CD4-positive, alpha-beta T cell (primary cell): ENCODE results near the gene MBNL1. TPM values are rescaled to one million over a fixed set of nuclear protein-coding genes. Genes with fewer than 3 reads are reported as not detected.

ENCODE experiments used
- ATAC-seq: fragments of 200-7000 bp; cut with Tn5 transposase; one replicate; pipeline ENCODE4 v1.10.0; 2022; ENCODE audit warnings: mild to moderate bottlenecking; ENCODE audit not compliant: poor library complexity
- CTCF ChIA-PET: fragments of 350-600 bp; sonication (Branson Sonifier 250); formaldehyde crosslinking; loops from one replicate; lab custom pipeline; 2021; ENCODE audit warnings: antibody characterized with exemption, inconsistent platforms; lab: Charles Lee
- POLR2A ChIA-PET: fragments of 350-600 bp; sonication (Branson Sonifier 250); formaldehyde crosslinking; loops from one replicate; lab custom pipeline; 2021; ENCODE audit warnings: antibody characterized with exemption, inconsistent platforms; lab: Charles Lee
- DNase-seq, 14 experiments: peaks; one replicate each; pipeline ENCODE4 v3.0.0-alpha.2; 2013 to 2020; ENCODE audit warnings: mixed read lengths in 2 of 14
- H3K27ac ChIP-seq, 2 donors: one replicate each; pipeline versions ENCODE4 v1.5.1 to v1.7.0; 2013; ENCODE audit warnings: low read length in 2 of 2, low read depth in 1 of 2, mild to moderate bottlenecking in 1 of 2
- H3K27me3 ChIP-seq, 2 experiments: 1 replicate in 1 of 2; 2 replicates in 1 of 2; pipeline versions ENCODE4 v1.6.1 to v1.7.0; 2013; ENCODE audit warnings: low read length in 2 of 2, control low read depth in 1 of 2, mild to moderate bottlenecking in 1 of 2, moderate library complexity in 1 of 2; ENCODE audit not compliant: insufficient read depth in 2 of 2, control insufficient read depth in 1 of 2
- H3K36me3 ChIP-seq: one replicate; pipeline ENCODE4 v1.6.1; 2013; ENCODE audit warnings: low read length, control low read depth; ENCODE audit not compliant: insufficient read depth
- H3K4me1 ChIP-seq: one replicate; pipeline ENCODE4 v1.6.1; 2013; ENCODE audit warnings: low read length, control low read depth; ENCODE audit not compliant: insufficient read depth
- H3K4me3 ChIP-seq: one replicate; pipeline ENCODE4 v1.5.1; 2013; ENCODE audit warnings: mild to moderate bottlenecking, low read length, moderate library complexity
- H3K9me3 ChIP-seq, 2 experiments: 1 replicate in 1 of 2; 2 replicates in 1 of 2; pipeline versions ENCODE4 v1.6.1 to v1.7.0; 2013; ENCODE audit warnings: low read length in 2 of 2, mild to moderate bottlenecking in 2 of 2, control low read depth in 1 of 2, moderate library complexity in 1 of 2; ENCODE audit not compliant: control insufficient read depth in 1 of 2, insufficient read depth in 1 of 2
- H3K27ac Mint-ChIP-seq: one replicate; pipeline ENCODE4 v1.8.0; 2020; ENCODE audit warnings: mixed read lengths
- H3K27me3 Mint-ChIP-seq: one replicate; pipeline ENCODE4 v1.8.0; 2021; ENCODE audit warnings: mixed read lengths
- H3K36me3 Mint-ChIP-seq: one replicate; pipeline ENCODE4 v1.8.0; 2021; ENCODE audit warnings: low read depth, mixed read lengths
- H3K4me1 Mint-ChIP-seq: one replicate; pipeline ENCODE4 v1.8.0; 2021; ENCODE audit warnings: low read depth, mixed read lengths
- H3K4me3 Mint-ChIP-seq: one replicate; pipeline ENCODE4 v1.8.0; 2020; ENCODE audit warnings: mild to moderate bottlenecking, mixed read lengths
- H3K9me3 Mint-ChIP-seq: one replicate; pipeline ENCODE4 v1.8.0; 2020; ENCODE audit warnings: mixed read lengths
- CTCF ChIP-seq: fragments of 200-600 bp; IDR thresholded peaks from one replicate; pipeline ENCODE4 v1.8.0; 2022; ENCODE audit warnings: antibody characterized with exemption, mild to moderate bottlenecking
- intact Hi-C, 2 experiments: fragments of 100-400 bp; cut with DNase I in 1 of 2; cut with micrococcal nuclease in 1 of 2; formaldehyde crosslinking; loops; one replicate each; pipeline versions ENCODE4 v1.15.1 to v1.9.0; 2023 to 2025; cut with DNase I, micrococcal nuclease
- total RNA-seq, 174 experiments: library from RNA in 2 of 174; stranded (reverse) in 2 of 174; gene quantifications; one replicate each; pipeline ENCODE4 v1.2.3 and lab custom pipeline; 2021 to 2026

Gene MBNL1
- total RNA-seq, 2 experiments from 2014 or later, result 551 to 561 TPM

- no peak overlapping the region for H3K4me3 ChIP-seq
- Mint-ChIP-seq H3K4me3 (peak overlapping the region; percentile 40), H3K36me3 (peaks cover 22% of the 10 kb centered on the region), H3K27ac (peak overlapping the region; percentile 82), H3K27me3 (no peaks in the 10 kb centered on the region), H3K9me3 (no peaks in the 10 kb centered on the region), H3K4me1 (peaks cover 84% of the 10 kb centered on the region)
- peak overlapping the region; percentile 35 to 49 for H3K27ac ChIP-seq
- CTCF ChIA-PET, result interaction anchor here (0.9 to 2.5 kb wide), 6 partner anchors 10 to 152 kb away, joined by 3 to 9 read pairs (median 5); no protein-coding TSS in a partner anchor
- DNase-seq (peak in 2 of 14 experiments; percentile 39 to 57), ATAC-seq (peak; percentile 46)
- peaks cover 7% of the 10 kb centered on the region for H3K36me3 ChIP-seq
- no peak for TF ChIP-seq CTCF
- POLR2A ChIA-PET, result interaction anchor here (0.6 to 2.5 kb wide), 11 partner anchors 9 to 108 kb away, joined by 3 to 9 read pairs (median 4); partner anchors contain the start of gene MBNL1
- peaks cover 43% of the 10 kb centered on the region for H3K4me1 ChIP-seq
- H3K27me3 ChIP-seq, result no peaks in the 10 kb centered on the region
- no peaks in the 10 kb centered on the region for H3K9me3 ChIP-seq
- intact Hi-C loops, result loop anchor here in 1 of 2 experiments (2.0 kb wide), 1 partner anchor 15 kb away; no protein-coding TSS in a partner anchor
Measured at GRCh38 chr3:152291649-152292066, 22.9 kb downstream of the MBNL1 start.

- intact Hi-C loops, result no loop called here
- no peak overlapping the region for H3K4me3 ChIP-seq
- Mint-ChIP-seq H3K27ac (peak overlapping the region; percentile 82), H3K4me1 (peaks cover 82% of the 10 kb centered on the region), H3K27me3 (no peaks in the 10 kb centered on the region), H3K36me3 (peaks cover 27% of the 10 kb centered on the region), H3K4me3 (peak overlapping the region; percentile 40), H3K9me3 (no peaks in the 10 kb centered on the region)
- ATAC-seq, result no peak
- peaks cover 7% of the 10 kb centered on the region for H3K36me3 ChIP-seq
- ChIA-PET POLR2A (interaction anchor here (0.6 to 2.5 kb wide), 8 partner anchors 8 to 99 kb away, joined by 3 to 9 read pairs (median 4); partner anchors contain the start of gene MBNL1), CTCF (interaction anchor here (0.9 to 2.5 kb wide), 5 partner anchors 11 to 44 kb away, joined by 3 to 9 read pairs (median 5); no protein-coding TSS in a partner anchor)
- H3K27me3 ChIP-seq, result no peaks in the 10 kb centered on the region
- DNase-seq, result no peak
- peak overlapping the region in 1 of 2 donors; percentile 49 for H3K27ac ChIP-seq
- peaks cover 40% of the 10 kb centered on the region for H3K4me1 ChIP-seq
- no peaks in the 10 kb centered on the region for H3K9me3 ChIP-seq
- TF ChIP-seq CTCF, result no peak
Measured at GRCh38 chr3:152292366-152292765, 23.6 kb downstream of the MBNL1 start.

GRCh38 chr3:152293347-152294006 lies 24.7 kb downstream of the MBNL1 start:
- ChIA-PET CTCF (no interaction called here), POLR2A (interaction anchor here (0.6 kb wide), 1 partner anchor 24 kb away, joined by 5 read pairs; no protein-coding TSS in a partner anchor)
- H3K4me3 Mint-ChIP-seq, result peak overlapping the region; percentile 58
- Histone ChIP-seq H3K4me1 (peaks cover 46% of the 10 kb centered on the region), H3K4me3 (no peak overlapping the region), H3K36me3 (peaks cover 9% of the 10 kb centered on the region), H3K9me3 (no peaks in the 10 kb centered on the region), H3K27me3 (no peaks in the 10 kb centered on the region), H3K27ac (no peak overlapping the region)
- peaks cover 31% of the 10 kb centered on the region for H3K36me3 Mint-ChIP-seq
- H3K9me3 Mint-ChIP-seq, result no peaks in the 10 kb centered on the region
- no peak for TF ChIP-seq CTCF
- no peak for ATAC-seq
- H3K4me1 Mint-ChIP-seq, result peaks cover 76% of the 10 kb centered on the region
- no peak for DNase-seq
- no peaks in the 10 kb centered on the region for H3K27me3 Mint-ChIP-seq
- H3K27ac Mint-ChIP-seq, result peak overlapping the region; percentile 82
- intact Hi-C loops, result loop anchor here in 1 of 2 experiments (2.0 kb wide), 1 partner anchor 15 kb away; no protein-coding TSS in a partner anchor
